CD4-positive, alpha-beta memory T cell (primary cell): ENCODE data around the gene FLOT1. TPM values are rescaled to one million over a fixed set of nuclear protein-coding genes. Genes with fewer than 3 reads are reported as not detected.
A peak's percentile ranks its signal among the peaks of the same experiment; 100 is the strongest.

ENCODE experiments used
- CTCF ChIA-PET: fragments of 350-600 bp; sonication (Branson Sonifier 250); formaldehyde crosslinking; loops from one replicate; lab custom pipeline; 2021; ENCODE audit warnings: inconsistent platforms; ENCODE audit not compliant: partially characterized antibody; lab: Charles Lee
- POLR2A ChIA-PET: fragments of 350-600 bp; sonication (Branson Sonifier 250); formaldehyde crosslinking; loops from one replicate; lab custom pipeline; 2021; ENCODE audit not compliant: partially characterized antibody; lab: Charles Lee
- DNase-seq, 5 donors: peaks; one replicate each; pipeline versions ENCODE4 v3.0.0 to v3.0.0-alpha.2; 2020 to 2022; ENCODE audit warnings: mixed read lengths in 1 of 5
- H3K27ac ChIP-seq: one replicate; pipeline ENCODE4 v1.7.0; 2013; ENCODE audit warnings: low read depth, low read length
- H3K27me3 ChIP-seq: 2 replicates; pipeline ENCODE4 v1.7.0; 2013; ENCODE audit warnings: mild to moderate bottlenecking, low read length, moderate library complexity; ENCODE audit not compliant: insufficient read depth
- H3K36me3 ChIP-seq: 2 replicates; pipeline ENCODE4 v1.7.0; 2013; ENCODE audit warnings: mild to moderate bottlenecking, low read length, moderate library complexity; ENCODE audit not compliant: insufficient read depth
- H3K4me1 ChIP-seq: 2 replicates; pipeline ENCODE4 v1.7.0; 2013; ENCODE audit warnings: mild to moderate bottlenecking, low read length, moderate library complexity; ENCODE audit not compliant: insufficient read depth
- H3K4me3 ChIP-seq, 2 donors: one replicate each; pipeline ENCODE4 v1.7.0; 2013; ENCODE audit warnings: low read length in 2 of 2, mild to moderate bottlenecking in 1 of 2
- H3K9me3 ChIP-seq, 2 donors: one replicate each; pipeline ENCODE4 v1.7.0; 2013; ENCODE audit warnings: low read length in 2 of 2, control low read depth in 1 of 2; ENCODE audit not compliant: control insufficient read depth in 1 of 2
- H3K27ac Mint-ChIP-seq, 7 donors: one replicate each; pipeline ENCODE4 v1.8.0; 2020 to 2021; ENCODE audit warnings: mixed read lengths in 7 of 7, mild to moderate bottlenecking in 6 of 7, inconsistent platforms in 3 of 7, moderate library complexity in 3 of 7
- H3K27me3 Mint-ChIP-seq, 2 donors: one replicate each; pipeline ENCODE4 v1.8.0; 2020 to 2021; ENCODE audit warnings: mixed read lengths in 2 of 2
- H3K36me3 Mint-ChIP-seq, 2 donors: one replicate each; pipeline ENCODE4 v1.8.0; 2020 to 2021; ENCODE audit warnings: mixed read lengths in 2 of 2, inconsistent platforms in 1 of 2, mild to moderate bottlenecking in 1 of 2
- H3K4me1 Mint-ChIP-seq, 4 donors: one replicate each; pipeline ENCODE4 v1.8.0; 2020 to 2021; ENCODE audit warnings: mixed read lengths in 4 of 4, mild to moderate bottlenecking in 1 of 4
- H3K4me3 Mint-ChIP-seq, 8 donors: one replicate each; pipeline ENCODE4 v1.8.0; 2020 to 2021; ENCODE audit warnings: mixed read lengths in 8 of 8, mild to moderate bottlenecking in 7 of 8, moderate library complexity in 6 of 8, inconsistent platforms in 3 of 8
- H3K9me3 Mint-ChIP-seq, 8 donors: one replicate each; pipeline ENCODE4 v1.8.0; 2020 to 2021; ENCODE audit warnings: mixed read lengths in 8 of 8, mild to moderate bottlenecking in 5 of 8, inconsistent platforms in 3 of 8, moderate library complexity in 1 of 8
- intact Hi-C: fragments of 100-400 bp; cut with micrococcal nuclease; formaldehyde crosslinking; loops from one replicate; pipeline ENCODE4 v1.15.1; 2023
- polyA plus RNA-seq, 2 donors: library from polyadenylated mRNA; unstranded; fragments of 300-500 nt; fragmentation: Illumina TruSeq; gene quantifications; one replicate each; pipeline ENCODE4 v1.2.3, GENCODE V29; 2021
- total RNA-seq, 2 experiments: library from RNA; stranded (reverse); gene quantifications; one replicate each; pipeline ENCODE4 v1.2.3, GENCODE V29; 2021

The FLOT1 gene
- total and polyA plus RNA-seq, 4 experiments from 2014 or later: 74.6 to 82.1 (median 76.9) TPM

- DNase-seq: no peak
- intact Hi-C loops: no loop called here
- Mint-ChIP-seq H3K4me1 (peaks cover 7 to 18% (median 15%) of the 10 kb centered on the region in 4 donors), H3K4me3 (no peak overlapping the region), H3K9me3 (no peaks in the 10 kb centered on the region), H3K27me3 (no peaks in the 10 kb centered on the region), H3K36me3 (no peaks in the 10 kb centered on the region), H3K27ac (no peak overlapping the region)
- Histone ChIP-seq H3K27ac (no peak overlapping the region), H3K4me1 (peaks cover 6% of the 10 kb centered on the region), H3K36me3 (no peaks in the 10 kb centered on the region), H3K9me3 (no peaks in the 10 kb centered on the region), H3K27me3 (no peaks in the 10 kb centered on the region), H3K4me3 (no peak overlapping the region)
- ChIA-PET CTCF (interaction anchor here (1.3 kb wide), 1 partner anchor 41 kb away, joined by 5 read pairs; no protein-coding TSS in a partner anchor), POLR2A (interaction anchor here (0.9 to 1.7 kb wide), 2 partner anchors 9 to 10 kb away, joined by 3 to 5 read pairs; no protein-coding TSS in a partner anchor)
Measured at GRCh38 chr6:30781395-30781742, 38.9 kb upstream of the FLOT1 start.

GRCh38 chr6:30780642-30780920, 38.1 kb upstream of the FLOT1 start:
- DNase-seq: no peak
- intact Hi-C loops: no loop called here
- Mint-ChIP-seq H3K9me3 (no peaks in the 10 kb centered on the region), H3K4me3 (no peak overlapping the region), H3K4me1 (peaks cover 7 to 15% (median 13%) of the 10 kb centered on the region in 4 donors), H3K27me3 (no peaks in the 10 kb centered on the region), H3K36me3 (no peaks in the 10 kb centered on the region), H3K27ac (no peak overlapping the region)
- Histone ChIP-seq H3K27ac (no peak overlapping the region), H3K9me3 (no peaks in the 10 kb centered on the region), H3K36me3 (no peaks in the 10 kb centered on the region), H3K4me3 (no peak overlapping the region), H3K4me1 (peaks cover 3% of the 10 kb centered on the region), H3K27me3 (no peaks in the 10 kb centered on the region)
- CTCF ChIA-PET: no interaction called here
- POLR2A ChIA-PET: interaction anchor here (0.6 kb wide), 1 partner anchor 59 kb away, joined by 3 read pairs; no protein-coding TSS in a partner anchor

- intact Hi-C loops: no loop called here
- POLR2A ChIA-PET: interaction anchor here (0.8 kb wide), 1 partner anchor 9 kb away, joined by 3 read pairs; no protein-coding TSS in a partner anchor
- Histone ChIP-seq H3K9me3 (no peaks in the 10 kb centered on the region), H3K27me3 (no peaks in the 10 kb centered on the region), H3K4me3 (no peak overlapping the region), H3K4me1 (no peaks in the 10 kb centered on the region), H3K27ac (no peak overlapping the region), H3K36me3 (no peaks in the 10 kb centered on the region)
- no peaks in the 10 kb centered on the region for H3K36me3 Mint-ChIP-seq
- H3K9me3 Mint-ChIP-seq: no peaks in the 10 kb centered on the region
- H3K4me1 Mint-ChIP-seq: peaks cover 7 to 15% (median 9%) of the 10 kb centered on the region in 4 donors
- H3K27ac Mint-ChIP-seq: peak overlapping the region in 2 of 7 donors; percentile 9 to 16
- DNase-seq: no peak
- CTCF ChIA-PET: no interaction called here
- no peak overlapping the region for H3K4me3 Mint-ChIP-seq
- no peaks in the 10 kb centered on the region for H3K27me3 Mint-ChIP-seq
Measured at GRCh38 chr6:30779850-30780641, 37.6 kb upstream of the FLOT1 start.

- no peak for DNase-seq
- no peaks in the 10 kb centered on the region for H3K36me3 ChIP-seq
- Mint-ChIP-seq H3K36me3 (no peaks in the 10 kb centered on the region), H3K27me3 (no peaks in the 10 kb centered on the region), H3K27ac (peak overlapping the region in 1 of 7 donors; percentile 37), H3K9me3 (no peaks in the 10 kb centered on the region), H3K4me1 (peaks cover 7 to 15% (median 10%) of the 10 kb centered on the region in 4 donors), H3K4me3 (no peak overlapping the region)
- CTCF ChIA-PET: no interaction called here
- H3K4me1 ChIP-seq: no peaks in the 10 kb centered on the region
- POLR2A ChIA-PET: no interaction called here
- H3K27me3 ChIP-seq: no peaks in the 10 kb centered on the region
- intact Hi-C loops: no loop called here
- no peak overlapping the region for H3K4me3 ChIP-seq
- no peaks in the 10 kb centered on the region for H3K9me3 ChIP-seq
- H3K27ac ChIP-seq: no peak overlapping the region
Measured at GRCh38 chr6:30778001-30778635, 35.6 kb upstream of the FLOT1 start.

- H3K27me3 Mint-ChIP-seq: no peaks in the 10 kb centered on the region
- Histone ChIP-seq H3K4me3 (no peak overlapping the region), H3K9me3 (no peaks in the 10 kb centered on the region), H3K27ac (no peak overlapping the region), H3K36me3 (no peaks in the 10 kb centered on the region), H3K4me1 (no peaks in the 10 kb centered on the region), H3K27me3 (no peaks in the 10 kb centered on the region)
- POLR2A ChIA-PET: interaction anchor here (1.3 kb wide), 1 partner anchor 11 kb away, joined by 3 read pairs; no protein-coding TSS in a partner anchor
- H3K4me1 Mint-ChIP-seq: peaks cover 4 to 19% (median 12%) of the 10 kb centered on the region in 4 donors
- intact Hi-C loops: no loop called here
- no peak overlapping the region for H3K27ac Mint-ChIP-seq
- no peaks in the 10 kb centered on the region for H3K9me3 Mint-ChIP-seq
- CTCF ChIA-PET: interaction anchor here (2.2 to 2.5 kb wide), 2 partner anchors 10 to 11 kb away, joined by 8 read pairs; no protein-coding TSS in a partner anchor
- no peak for DNase-seq
- H3K36me3 Mint-ChIP-seq: no peaks in the 10 kb centered on the region
- H3K4me3 Mint-ChIP-seq: no peak overlapping the region
Measured at GRCh38 chr6:30777155-30777485, 34.6 kb upstream of the FLOT1 start.

GRCh38 chr6:30776390-30777154, 34.1 kb upstream of the FLOT1 start:
- H3K4me1 Mint-ChIP-seq: peaks cover 1 to 18% (median 9%) of the 10 kb centered on the region in 4 donors
- POLR2A ChIA-PET: interaction anchor here (1.3 kb wide), 1 partner anchor 10 kb away, joined by 3 read pairs; no protein-coding TSS in a partner anchor

More at GRCh38 chr6:30776390-30777154, 34.1 kb upstream of the FLOT1 start:
- Mint-ChIP-seq H3K36me3 (no peaks in the 10 kb centered on the region), H3K9me3 (peaks cover 0 to 4% (median 0%) of the 10 kb centered on the region in 8 donors), H3K4me3 (no peak overlapping the region), H3K27me3 (no peaks in the 10 kb centered on the region), H3K27ac (no peak overlapping the region)
- no peak overlapping the region for H3K4me3 ChIP-seq
- no peaks in the 10 kb centered on the region for H3K36me3 ChIP-seq
- H3K9me3 ChIP-seq: no peaks in the 10 kb centered on the region
- H3K27me3 ChIP-seq: no peaks in the 10 kb centered on the region
- intact Hi-C loops: no loop called here
- no peak overlapping the region for H3K27ac ChIP-seq
- H3K4me1 ChIP-seq: no peaks in the 10 kb centered on the region
- no peak for DNase-seq
- CTCF ChIA-PET: interaction anchor here (2.2 to 2.5 kb wide), 2 partner anchors 10 to 12 kb away, joined by 8 read pairs; no protein-coding TSS in a partner anchor
